ENCODE data around the gene MARCO.

DNA sequence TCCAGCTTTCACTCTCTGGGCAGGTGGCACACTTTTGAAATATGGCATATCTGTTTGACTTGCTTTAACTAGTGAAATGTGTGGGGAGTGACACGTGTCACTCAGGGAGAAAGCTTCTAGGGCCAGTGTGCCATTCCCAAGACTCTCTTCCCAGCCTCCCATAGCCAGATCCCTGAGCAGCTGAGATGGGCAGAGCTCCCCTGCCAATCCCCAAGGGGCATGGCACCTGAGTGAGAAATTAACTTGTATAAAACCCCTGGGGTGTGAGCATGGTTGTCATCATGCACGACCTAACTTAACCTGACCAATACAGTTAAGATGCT lies 39.0 kb upstream of the MARCO start:
- TF ChIP-seq, protein P1, sequence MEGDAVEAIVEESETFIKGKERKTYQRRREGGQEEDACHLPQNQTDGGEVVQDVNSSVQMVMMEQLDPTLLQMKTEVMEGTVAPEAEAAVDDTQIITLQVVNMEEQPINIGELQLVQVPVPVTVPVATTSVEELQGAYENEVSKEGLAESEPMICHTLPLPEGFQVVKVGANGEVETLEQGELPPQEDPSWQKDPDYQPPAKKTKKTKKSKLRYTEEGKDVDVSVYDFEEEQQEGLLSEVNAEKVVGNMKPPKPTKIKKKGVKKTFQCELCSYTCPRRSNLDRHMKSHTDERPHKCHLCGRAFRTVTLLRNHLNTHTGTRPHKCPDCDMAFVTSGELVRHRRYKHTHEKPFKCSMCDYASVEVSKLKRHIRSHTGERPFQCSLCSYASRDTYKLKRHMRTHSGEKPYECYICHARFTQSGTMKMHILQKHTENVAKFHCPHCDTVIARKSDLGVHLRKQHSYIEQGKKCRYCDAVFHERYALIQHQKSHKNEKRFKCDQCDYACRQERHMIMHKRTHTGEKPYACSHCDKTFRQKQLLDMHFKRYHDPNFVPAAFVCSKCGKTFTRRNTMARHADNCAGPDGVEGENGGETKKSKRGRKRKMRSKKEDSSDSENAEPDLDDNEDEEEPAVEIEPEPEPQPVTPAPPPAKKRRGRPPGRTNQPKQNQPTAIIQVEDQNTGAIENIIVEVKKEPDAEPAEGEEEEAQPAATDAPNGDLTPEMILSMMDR (IDR thresholded peaks at IDR 0.05; ENCODE audit: low read length) = no peak
- no peak for TF ChIP-seq EZH2 (IDR thresholded peaks at IDR 0.05; ENCODE audit: borderline replicate concordance, low read length)

All from OCI-LY1 (cell line).